Thyroid gland (tissue), 4 donors: ENCODE data around the gene TAC4. TPM values are rescaled to one million over a fixed set of nuclear protein-coding genes. Genes with fewer than 3 reads are reported as not detected.

Source experiments
- DNase-seq, 2 donors: peaks; one replicate each; pipeline ENCODE4 v3.0.0-alpha.2; 2019
- H3K27ac ChIP-seq, 3 donors: fragments of 200-600 bp; sonication (generic); 1 replicate in 2 of 3; 2 replicates in 1 of 3; pipeline ENCODE4 v1.5.1; 2016 to 2019; ENCODE audit warnings: mild to moderate bottlenecking in 1 of 3, moderate library complexity in 1 of 3
- H3K27me3 ChIP-seq: fragments of 200-600 bp; sonication (generic); one replicate; pipeline ENCODE4 v1.5.1; 2019
- H3K36me3 ChIP-seq, 2 donors: fragments of 200-600 bp; sonication (generic); one replicate each; pipeline ENCODE4 v1.5.1; 2016 to 2019
- H3K4me1 ChIP-seq, 2 donors: fragments of 200-600 bp; sonication (generic); one replicate each; pipeline ENCODE4 v1.5.1; 2017 to 2019
- H3K4me3 ChIP-seq, 3 donors: fragments of 200-600 bp; sonication (generic); replicated peaks in 1 of 3; 1 replicate in 2 of 3; 2 replicates in 1 of 3; pipeline ENCODE4 v1.5.1; 2016; ENCODE audit warnings: mild to moderate bottlenecking in 1 of 3
- H3K9me3 ChIP-seq: fragments of 200-600 bp; sonication (generic); one replicate; pipeline ENCODE4 v1.5.1; 2017
- CTCF ChIP-seq, 6 experiments: fragments of 200-600 bp in 3 of 6; fragments of 450-650 bp in 3 of 6; sonication (generic) in 3 of 6; IDR thresholded peaks; one replicate each; pipeline ENCODE4 v1.5.1; 2016 to 2019; ENCODE audit warnings: antibody characterized with exemption in 6 of 6, mild to moderate bottlenecking in 2 of 6, inconsistent platforms in 1 of 6, moderate library complexity in 1 of 6
- POLR2A ChIP-seq, 2 donors: fragments of 450-650 bp; IDR thresholded peaks; one replicate each; pipeline ENCODE4 v1.6.1; 2017; ENCODE audit warnings: antibody characterized with exemption in 2 of 2, mild to moderate bottlenecking in 2 of 2, moderate library complexity in 1 of 2
- WGBS, 2 donors: methylation state at CpG; one replicate each; pipeline ENCODE4 v1.1.5; 2017; 5-methylcytosine and 5-hydroxymethylcytosine counted together
- intact Hi-C: fragments of 100-400 bp; cut with DNase I; formaldehyde crosslinking; loops from one replicate; pipeline ENCODE4 v1.15.1; 2023
- total RNA-seq, 4 donors: library from RNA; depleted of rRNA; stranded (reverse); fragments of >200 nt; gene quantifications; one replicate each; pipeline ENCODE4 v1.2.3, GENCODE V29; 2016

Gene TAC4
- total RNA-seq, 4 donors from 2014 or later: not detected

- H3K4me3 ChIP-seq: no peak overlapping the region
- TF ChIP-seq CTCF (IDR thresholded peaks at IDR 0.05) (no peak), POLR2A (IDR thresholded peaks at IDR 0.05) (no peak)
- peaks cover 2 to 24% of the 10 kb centered on the region in 2 donors for H3K36me3 ChIP-seq
- peaks cover 17 to 22% of the 10 kb centered on the region in 2 donors for H3K4me1 ChIP-seq
- H3K27ac ChIP-seq: peak overlapping the region in 2 of 3 donors; percentile 3 to 38
- no peaks in the 10 kb centered on the region for H3K9me3 ChIP-seq
- H3K27me3 ChIP-seq: no peaks in the 10 kb centered on the region
- WGBS, 2 donors: 64 to 71% methylated on average over 16 of the region's 16 CpGs
- no peak for DNase-seq
- intact Hi-C loops: no loop called here
Measured at GRCh38 chr17:49836111-49837030, 11.5 kb downstream of the TAC4 start.

GRCh38 chr17:49835472-49835871 is 12.4 kb downstream of the TAC4 start:
- no peak overlapping the region for H3K4me3 ChIP-seq
- TF ChIP-seq CTCF (IDR thresholded peaks at IDR 0.05): no peak
- TF ChIP-seq POLR2A (IDR thresholded peaks at IDR 0.05): no peak
- DNase-seq: peak; percentile 42 to 71
- no peaks in the 10 kb centered on the region for H3K9me3 ChIP-seq
- H3K4me1 ChIP-seq: peaks cover 17 to 22% of the 10 kb centered on the region in 2 donors
- peaks cover 8 to 24% of the 10 kb centered on the region in 2 donors for H3K36me3 ChIP-seq
- intact Hi-C loops: no loop called here
- no peaks in the 10 kb centered on the region for H3K27me3 ChIP-seq
- peak overlapping the region in 1 of 3 donors; percentile 38 for H3K27ac ChIP-seq
- 57 to 61% methylated on average over 7 of the region's 7 CpGs for WGBS, 2 donors

- Histone ChIP-seq H3K36me3 (peaks cover 8 to 28% of the 10 kb centered on the region in 2 donors), H3K27me3 (no peaks in the 10 kb centered on the region), H3K9me3 (no peaks in the 10 kb centered on the region), H3K4me1 (peaks cover 17 to 22% of the 10 kb centered on the region in 2 donors), H3K4me3 (no peak overlapping the region), H3K27ac (no peak overlapping the region)
- WGBS, 2 donors: 97% methylated on average over 19 of the region's 19 CpGs
- DNase-seq: no peak
- no peak for TF ChIP-seq POLR2A (IDR thresholded peaks at IDR 0.05)
- TF ChIP-seq CTCF (IDR thresholded peaks at IDR 0.05): no peak
- intact Hi-C loops: no loop called here
Measured at GRCh38 chr17:49834118-49834743, 13.6 kb downstream of the TAC4 start.

GRCh38 chr17:49832840-49833599 is 14.8 kb downstream of the TAC4 start:
- WGBS, 2 donors: 73 to 79% methylated on average over 7 of the region's 7 CpGs
- no peak for TF ChIP-seq POLR2A (IDR thresholded peaks at IDR 0.05)
- H3K27ac ChIP-seq: peak overlapping the region in 2 of 3 donors; percentile 8 to 10
- intact Hi-C loops: no loop called here
- peaks cover 8 to 38% of the 10 kb centered on the region in 2 donors for H3K36me3 ChIP-seq
- H3K4me1 ChIP-seq: peaks cover 17 to 22% of the 10 kb centered on the region in 2 donors
- no peak for DNase-seq
- H3K9me3 ChIP-seq: no peaks in the 10 kb centered on the region
- no peaks in the 10 kb centered on the region for H3K27me3 ChIP-seq
- no peak overlapping the region for H3K4me3 ChIP-seq

- 49 to 71% methylated on average over 1 of the region's 1 CpG for WGBS, 2 donors
- no peaks in the 10 kb centered on the region for H3K9me3 ChIP-seq
- H3K27ac ChIP-seq: no peak overlapping the region
- H3K4me3 ChIP-seq: no peak overlapping the region
- TF ChIP-seq CTCF (IDR thresholded peaks at IDR 0.05) (no peak), POLR2A (IDR thresholded peaks at IDR 0.05) (no peak)
- no peak for DNase-seq
- H3K27me3 ChIP-seq: no peaks in the 10 kb centered on the region
- intact Hi-C loops: no loop called here
- peaks cover 28 to 62% of the 10 kb centered on the region in 2 donors for H3K36me3 ChIP-seq
- H3K4me1 ChIP-seq: peaks cover 7 to 9% of the 10 kb centered on the region in 2 donors
Measured at GRCh38 chr17:49830605-49831004, 17.3 kb downstream of the TAC4 start.
